Nephron progenitor cell (in vitro differentiated cells): ENCODE results near the gene CD151.

Experiments
- DNase-seq: peaks from one replicate; pipeline ENCODE4 v3.0.0; 2021
- H3K27ac Mint-ChIP-seq: 2 replicates; pipeline ENCODE4 v1.8.0; 2021; ENCODE audit warnings: mild to moderate bottlenecking, moderate library complexity, mixed read lengths
- H3K27me3 Mint-ChIP-seq: 2 replicates; pipeline ENCODE4 v1.8.0; 2021; ENCODE audit warnings: mild to moderate bottlenecking, low read depth, mixed read lengths; ENCODE audit not compliant: poor library complexity
- H3K36me3 Mint-ChIP-seq: 2 replicates; pipeline ENCODE4 v1.8.0; 2021; ENCODE audit warnings: low read depth, mixed read lengths
- H3K4me1 Mint-ChIP-seq: 2 replicates; pipeline ENCODE4 v1.8.0; 2021; ENCODE audit warnings: mixed read lengths
- H3K4me3 Mint-ChIP-seq: 2 replicates; pipeline ENCODE4 v1.8.0; 2021; ENCODE audit warnings: mild to moderate bottlenecking, moderate library complexity, mixed read lengths
- H3K9me3 Mint-ChIP-seq: 2 replicates; pipeline ENCODE4 v1.8.0; 2021; ENCODE audit warnings: mild to moderate bottlenecking, moderate library complexity, mixed read lengths
- CTCF ChIP-seq: fragments of 200-600 bp; sonication (generic); IDR thresholded peaks from 2 replicates; pipeline ENCODE4 v1.5.0; 2021; ENCODE audit warnings: antibody characterized with exemption

The CD151 gene

GRCh38 chr11:796565-797295 is 36.0 kb upstream of the CD151 start:
- peaks cover 16% of the 10 kb centered on the region for H3K4me1 Mint-ChIP-seq
- no peaks in the 10 kb centered on the region for H3K27me3 Mint-ChIP-seq
- no peak overlapping the region for H3K27ac Mint-ChIP-seq
- TF ChIP-seq CTCF = no peak
- H3K9me3 Mint-ChIP-seq = no peaks in the 10 kb centered on the region
- no peak for DNase-seq
- H3K4me3 Mint-ChIP-seq = peak overlapping the region; percentile 86
- no peaks in the 10 kb centered on the region for H3K36me3 Mint-ChIP-seq

- peak; percentile 75 for DNase-seq
- TF ChIP-seq CTCF = no peak
- Mint-ChIP-seq H3K27me3 (no peaks in the 10 kb centered on the region), H3K4me3 (peak overlapping the region; percentile 86), H3K27ac (peak overlapping the region; percentile 71), H3K9me3 (no peaks in the 10 kb centered on the region), H3K36me3 (no peaks in the 10 kb centered on the region), H3K4me1 (peaks cover 16% of the 10 kb centered on the region)
Observed at GRCh38 chr11:797296-798092, 35.3 kb upstream of the CD151 start.

- Mint-ChIP-seq H3K36me3 (no peaks in the 10 kb centered on the region), H3K27me3 (no peaks in the 10 kb centered on the region), H3K4me3 (peak within 1 kb of the TSS; percentile 86), H3K4me1 (peaks cover 16% of the 10 kb centered on the region), H3K9me3 (no peaks in the 10 kb centered on the region), H3K27ac (peak within 1 kb of the TSS; percentile 71)
- DNase-seq = peak; percentile 94
- TF ChIP-seq CTCF = peak; percentile 60
Observed at GRCh38 chr11:798093-798713, 34.5 kb upstream of the CD151 start, which contains the start of gene SLC25A22. SLC25A22 (minus strand) TSS chr11:798281; CDS start chr11:795006, 3,275 bp downstream.

- H3K36me3 Mint-ChIP-seq = no peaks in the 10 kb centered on the region
- H3K4me3 Mint-ChIP-seq = no peak overlapping the region
- no peak for TF ChIP-seq CTCF
- H3K9me3 Mint-ChIP-seq = no peaks in the 10 kb centered on the region
- DNase-seq = no peak
- peaks cover 16% of the 10 kb centered on the region for H3K4me1 Mint-ChIP-seq
- no peaks in the 10 kb centered on the region for H3K27me3 Mint-ChIP-seq
- no peak overlapping the region for H3K27ac Mint-ChIP-seq
Observed at GRCh38 chr11:799641-800316, 33.0 kb upstream of the CD151 start.

- no peaks in the 10 kb centered on the region for H3K27me3 Mint-ChIP-seq
- H3K4me3 Mint-ChIP-seq = no peak overlapping the region
- H3K4me1 Mint-ChIP-seq = peaks cover 16% of the 10 kb centered on the region
- no peak for DNase-seq
- no peaks in the 10 kb centered on the region for H3K9me3 Mint-ChIP-seq
- no peak for TF ChIP-seq CTCF
- H3K27ac Mint-ChIP-seq = no peak overlapping the region
- H3K36me3 Mint-ChIP-seq = no peaks in the 10 kb centered on the region
Observed at GRCh38 chr11:800473-800872, 32.3 kb upstream of the CD151 start.
